ENCODE data around the gene THSD7B. TPM values are rescaled to one million over a fixed set of nuclear protein-coding genes. Genes with fewer than 3 reads are reported as not detected.

THSD7B gene
- total and polyA plus RNA-seq, 2 of the 13 experiments (the other 11 are each of a cell fraction or from before 2014, with no cell fraction given): 0.02 TPM; not detected in 1

DNA sequence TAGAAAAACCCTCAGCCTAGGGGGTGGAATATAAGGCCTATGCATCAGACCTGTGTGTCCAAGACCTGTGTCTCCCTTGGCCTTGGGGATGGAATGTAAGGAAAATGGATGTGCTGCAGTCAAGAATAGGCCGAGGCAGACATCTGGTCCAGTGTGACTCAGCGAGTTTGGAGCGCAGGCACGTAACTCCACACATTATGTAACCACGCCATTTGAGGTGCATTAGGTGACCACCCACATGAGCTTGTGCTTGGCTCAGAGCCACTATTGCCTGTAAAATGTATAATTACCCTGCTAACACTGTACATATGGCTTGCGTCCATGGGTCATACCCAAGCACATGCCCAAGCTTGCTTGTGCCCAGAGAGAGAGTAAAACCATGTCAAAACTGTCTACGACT lies 618.0 kb downstream of the THSD7B start:
- 49% methylated on average over 7 of the region's 7 CpGs for WGBS (ENCODE audit: low lambda C conversion rate)
- no peak overlapping the region for H2AFZ ChIP-seq (ENCODE audit: low read length)
- in situ Hi-C loops (cut with HindIII; ENCODE audit: extremely low pct_ligation_motif_present, low pct_unique_long_range_greater_than_20kb) (no loop called here), intact Hi-C loops (cut with micrococcal nuclease; ENCODE audit: unreplicated experiment) (no loop called here)
- H4K20me1 ChIP-seq (ENCODE audit: insufficient read depth, low read length): no peaks in the 10 kb centered on the region
- H3K79me2 ChIP-seq (ENCODE audit: insufficient read depth, low read length): no peaks in the 10 kb centered on the region
- peaks cover 14% of the 10 kb centered on the region for H3K9me3 ChIP-seq (ENCODE audit: low read length)
- DNase-seq (ENCODE audit: low spot score) (no peak), ATAC-seq (no peak), FAIRE-seq (no peak)
- ChIA-PET CTCF (ENCODE audit: low intra/inter-chr PET ratio, low total read pairs) (no interaction called here), POLR2A (no interaction called here)
- H3K36me3 ChIP-seq (replicated peaks in 1 of 2; ENCODE audit: control insufficient read depth in 1 of 2, insufficient read depth in 2 of 2, low read length in 2 of 2): no peaks in the 10 kb centered on the region
- TF ChIP-seq ZNF549 (CRISPR knock-in tag; IDR thresholded peaks at IDR 0.05) (no peak), DR1 (CRISPR knock-in tag; IDR thresholded peaks at IDR 0.05) (no peak), ATM (IDR thresholded peaks at IDR 0.05; ENCODE audit: borderline replicate concordance) (no peak), STAG1 (CRISPR knock-in tag; IDR thresholded peaks at IDR 0.05) (no peak), ZNF496 (CRISPR knock-in tag; IDR thresholded peaks at IDR 0.05; ENCODE audit: insufficient replicate concordance) (no peak), YEATS4 (CRISPR knock-in tag; IDR thresholded peaks at IDR 0.05; ENCODE audit: borderline replicate concordance) (no peak), ZNF777 (CRISPR knock-in tag; IDR thresholded peaks at IDR 0.05) (no peak), RELA (CRISPR knock-in tag; IDR thresholded peaks at IDR 0.05) (no peak), GMEB1 (CRISPR knock-in tag; IDR thresholded peaks at IDR 0.05; ENCODE audit: borderline replicate concordance) (no peak), ZNF383 (CRISPR knock-in tag; IDR thresholded peaks at IDR 0.05; ENCODE audit: borderline replicate concordance) (no peak), ZNF768 (CRISPR knock-in tag; IDR thresholded peaks at IDR 0.05) (no peak)
- TF ChIP-seq, protein P1, sequence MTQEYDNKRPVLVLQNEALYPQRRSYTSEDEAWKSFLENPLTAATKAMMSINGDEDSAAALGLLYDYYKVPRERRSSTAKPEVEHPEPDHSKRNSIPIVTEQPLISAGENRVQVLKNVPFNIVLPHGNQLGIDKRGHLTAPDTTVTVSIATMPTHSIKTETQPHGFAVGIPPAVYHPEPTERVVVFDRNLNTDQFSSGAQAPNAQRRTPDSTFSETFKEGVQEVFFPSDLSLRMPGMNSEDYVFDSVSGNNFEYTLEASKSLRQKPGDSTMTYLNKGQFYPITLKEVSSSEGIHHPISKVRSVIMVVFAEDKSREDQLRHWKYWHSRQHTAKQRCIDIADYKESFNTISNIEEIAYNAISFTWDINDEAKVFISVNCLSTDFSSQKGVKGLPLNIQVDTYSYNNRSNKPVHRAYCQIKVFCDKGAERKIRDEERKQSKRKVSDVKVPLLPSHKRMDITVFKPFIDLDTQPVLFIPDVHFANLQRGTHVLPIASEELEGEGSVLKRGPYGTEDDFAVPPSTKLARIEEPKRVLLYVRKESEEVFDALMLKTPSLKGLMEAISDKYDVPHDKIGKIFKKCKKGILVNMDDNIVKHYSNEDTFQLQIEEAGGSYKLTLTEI (CRISPR knock-in tag; conservative IDR thresholded peaks at IDR 0.05): no peak
- TF ChIP-seq, protein P2, sequence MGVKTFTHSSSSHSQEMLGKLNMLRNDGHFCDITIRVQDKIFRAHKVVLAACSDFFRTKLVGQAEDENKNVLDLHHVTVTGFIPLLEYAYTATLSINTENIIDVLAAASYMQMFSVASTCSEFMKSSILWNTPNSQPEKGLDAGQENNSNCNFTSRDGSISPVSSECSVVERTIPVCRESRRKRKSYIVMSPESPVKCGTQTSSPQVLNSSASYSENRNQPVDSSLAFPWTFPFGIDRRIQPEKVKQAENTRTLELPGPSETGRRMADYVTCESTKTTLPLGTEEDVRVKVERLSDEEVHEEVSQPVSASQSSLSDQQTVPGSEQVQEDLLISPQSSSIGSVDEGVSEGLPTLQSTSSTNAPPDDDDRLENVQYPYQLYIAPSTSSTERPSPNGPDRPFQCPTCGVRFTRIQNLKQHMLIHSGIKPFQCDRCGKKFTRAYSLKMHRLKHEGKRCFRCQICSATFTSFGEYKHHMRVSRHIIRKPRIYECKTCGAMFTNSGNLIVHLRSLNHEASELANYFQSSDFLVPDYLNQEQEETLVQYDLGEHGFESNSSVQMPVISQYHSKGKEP (CRISPR knock-in tag; IDR thresholded peaks at IDR 0.05): no peak
- no peaks in the 10 kb centered on the region for H3K27me3 ChIP-seq (ENCODE audit: control insufficient read depth in 1 of 2, insufficient read depth in 2 of 2, low read length in 2 of 2)
- no peak overlapping the region for H3K27ac ChIP-seq (ENCODE audit: extremely low read length, insufficient read depth, low read length)
- no peak overlapping the region for H3K4me2 ChIP-seq (ENCODE audit: low read depth, low read length)
- H3K4me1 ChIP-seq (ENCODE audit: insufficient read depth, low read length): no peaks in the 10 kb centered on the region
- H3K9ac ChIP-seq (ENCODE audit: insufficient read depth, low read depth, low read length): no peak overlapping the region
- BruUV-seq (replicated peaks): no TSS peak
- H3K4me3 ChIP-seq (replicated peaks in 1 of 3; ENCODE audit: insufficient read depth in 1 of 3, low read depth in 2 of 3, low read length in 3 of 3): no peak overlapping the region

All from HepG2 (cell line).